ENCODE measurements around the gene QRICH1. TPM values are rescaled to one million over a fixed set of nuclear protein-coding genes. Genes with fewer than 3 reads are reported as not detected.

Gene QRICH1
- total RNA-seq, 1 experiment from 2014 or later = 151 TPM

DNA sequence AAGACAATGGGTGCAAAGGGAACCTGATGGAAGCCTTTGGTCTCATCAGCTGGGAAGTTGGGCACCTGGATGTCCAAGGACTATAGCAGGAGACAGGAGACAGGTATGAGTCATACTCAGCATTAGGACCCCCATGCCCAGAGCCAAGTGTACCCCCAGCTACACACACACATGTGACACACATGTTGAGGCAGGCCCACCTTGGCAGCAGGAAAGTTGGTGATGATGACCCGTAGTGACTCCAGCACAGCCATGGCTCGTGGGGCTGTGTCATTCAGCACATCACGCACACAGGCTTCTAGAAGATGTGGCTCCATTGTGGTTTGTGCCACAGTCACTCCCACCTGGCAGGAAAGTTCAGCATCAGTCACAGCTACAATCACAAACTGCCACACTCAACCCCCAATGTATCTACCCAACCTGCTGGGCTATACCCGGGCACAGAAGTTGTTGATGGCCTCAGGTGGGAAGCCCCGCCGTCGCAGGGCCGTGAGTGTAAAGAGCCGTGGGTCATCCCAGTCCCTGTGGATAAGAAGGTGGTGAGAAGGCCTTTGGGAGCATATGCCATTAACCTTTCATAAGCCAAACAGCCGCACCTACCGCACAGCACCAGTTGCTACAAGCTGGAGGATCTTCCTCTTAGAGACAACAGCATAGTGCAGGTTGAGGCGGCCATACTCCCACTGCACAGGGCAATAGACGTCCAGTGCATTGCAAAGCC is 5.2 kb upstream of the QRICH1 start:
- Mint-ChIP-seq H3K27ac (no peak overlapping the region), H3K4me3 (no peak overlapping the region), H3K27me3 (ENCODE audit: low read depth) (no peaks in the 10 kb centered on the region; the same call in 1 of the 2 replicates), H3K36me3 (ENCODE audit: insufficient read depth in 1 of 3, low read depth in 3 of 3) (peaks cover 52 to 74% (median 67%) of the 10 kb centered on the region in 3 experiments), H3K4me1 (peaks cover 11 to 14% of the 10 kb centered on the region in 2 experiments), H3K9me3 (no peaks in the 10 kb centered on the region)
- H4K5ac ChIP-seq (ENCODE audit: insufficient read length, low read depth, low read length) = no peak overlapping the region
- DNase-seq = no peak
- H2BK120ac ChIP-seq (ENCODE audit: low read depth, low read length, poor library complexity, severe bottlenecking) = no peak overlapping the region
- H3K79me2 ChIP-seq (ENCODE audit: insufficient read depth, low read length) = no peaks in the 10 kb centered on the region; the same call in 1 of the 2 replicates
- H3K4ac ChIP-seq (ENCODE audit: low read depth, low read length) = no peak overlapping the region
- H3K9me3 ChIP-seq (ENCODE audit: control insufficient read depth, low read depth, low read length) = no peaks in the 10 kb centered on the region
- H4K91ac ChIP-seq (ENCODE audit: insufficient read length, low read depth, low read length) = no peak overlapping the region
- no peak overlapping the region for H3K27ac ChIP-seq (ENCODE audit: insufficient read length, low read depth, low read length)
- no peak overlapping the region for H3K4me2 ChIP-seq (ENCODE audit: insufficient read depth, insufficient read length, low read length)
- no peak overlapping the region for H2AK5ac ChIP-seq (ENCODE audit: insufficient read length, low read length)
- no peaks in the 10 kb centered on the region for H3K79me1 ChIP-seq (ENCODE audit: insufficient read depth, low read depth, low read length, poor library complexity, severe bottlenecking)
- H3K4me1 ChIP-seq (ENCODE audit: insufficient read depth, low read length) = peaks cover 3% of the 10 kb centered on the region; the same call in 1 of the 2 replicates
- no peak overlapping the region for H3K14ac ChIP-seq (ENCODE audit: insufficient read depth, low read length)
- no peak overlapping the region for H3K56ac ChIP-seq (ENCODE audit: insufficient read length, low read depth, low read length)
- H2BK5ac ChIP-seq (ENCODE audit: insufficient read length, low read length) = no peak overlapping the region
- no peak overlapping the region for H2AFZ ChIP-seq (ENCODE audit: low read length)
- no peak overlapping the region for H2BK15ac ChIP-seq (ENCODE audit: low read depth, low read length)
- no peak overlapping the region for H3K18ac ChIP-seq (ENCODE audit: insufficient read length, low read depth, low read length)
- H3K27me3 ChIP-seq (ENCODE audit: insufficient read depth, low read length) = no peaks in the 10 kb centered on the region
- H3K9ac ChIP-seq (ENCODE audit: extremely low read depth, insufficient read length, low read length) = no peak overlapping the region
- H3K23ac ChIP-seq (ENCODE audit: insufficient read length, low read depth, low read length) = no peak overlapping the region
- H3T11ph ChIP-seq (ENCODE audit: low read length) = no peak overlapping the region
- no peak overlapping the region for H2BK12ac ChIP-seq (ENCODE audit: insufficient read length, low read depth, low read length)
- H3K23me2 ChIP-seq (ENCODE audit: insufficient read length, low read depth, low read length, poor library complexity, severe bottlenecking) = peaks cover 9% of the 10 kb centered on the region
- TF ChIP-seq, protein P1, sequence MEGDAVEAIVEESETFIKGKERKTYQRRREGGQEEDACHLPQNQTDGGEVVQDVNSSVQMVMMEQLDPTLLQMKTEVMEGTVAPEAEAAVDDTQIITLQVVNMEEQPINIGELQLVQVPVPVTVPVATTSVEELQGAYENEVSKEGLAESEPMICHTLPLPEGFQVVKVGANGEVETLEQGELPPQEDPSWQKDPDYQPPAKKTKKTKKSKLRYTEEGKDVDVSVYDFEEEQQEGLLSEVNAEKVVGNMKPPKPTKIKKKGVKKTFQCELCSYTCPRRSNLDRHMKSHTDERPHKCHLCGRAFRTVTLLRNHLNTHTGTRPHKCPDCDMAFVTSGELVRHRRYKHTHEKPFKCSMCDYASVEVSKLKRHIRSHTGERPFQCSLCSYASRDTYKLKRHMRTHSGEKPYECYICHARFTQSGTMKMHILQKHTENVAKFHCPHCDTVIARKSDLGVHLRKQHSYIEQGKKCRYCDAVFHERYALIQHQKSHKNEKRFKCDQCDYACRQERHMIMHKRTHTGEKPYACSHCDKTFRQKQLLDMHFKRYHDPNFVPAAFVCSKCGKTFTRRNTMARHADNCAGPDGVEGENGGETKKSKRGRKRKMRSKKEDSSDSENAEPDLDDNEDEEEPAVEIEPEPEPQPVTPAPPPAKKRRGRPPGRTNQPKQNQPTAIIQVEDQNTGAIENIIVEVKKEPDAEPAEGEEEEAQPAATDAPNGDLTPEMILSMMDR (conservative IDR thresholded peaks at IDR 0.05) = no peak
- H2BK20ac ChIP-seq (ENCODE audit: low read depth, low read length, poor library complexity, severe bottlenecking) = no peak overlapping the region
- WGBS (ENCODE audit: extremely low coverage, insufficient read length, low lambda C conversion rate) = no CpG with 5 or more reads among the region's 13 CpGs
- H4K8ac ChIP-seq (replicated peaks; ENCODE audit: insufficient read length, low read depth, low read length) = no peak overlapping the region
- H4K20me1 ChIP-seq (ENCODE audit: control insufficient read depth, insufficient read depth, insufficient read length) = no peaks in the 10 kb centered on the region
